ENCODE measurements around the gene ZNF799. TPM values are rescaled to one million over a fixed set of nuclear protein-coding genes. Genes with fewer than 3 reads are reported as not detected.
A peak's percentile ranks its signal among the peaks of the same experiment; 100 is the strongest.
"Not testable (repeated sequence)": the region's sequence is repeated elsewhere in the genome, so short reads cannot be mapped to it uniquely, and the experiment has no call there.

Gene ZNF799
- total and polyA plus RNA-seq, 4 donors, result 2.4 to 7.6 (median 4.6) TPM

GRCh38 chr19:12425236-12425887, 24.3 kb upstream of the ZNF799 start:
- Histone ChIP-seq H3K4me3 (ENCODE audit: low read length in 2 of 2) (no peak overlapping the region), H3K4me1 (ENCODE audit: control insufficient read depth in 1 of 2, insufficient read depth in 2 of 2, low read length in 2 of 2) (no peaks in the 10 kb centered on the region), H3K27me3 (ENCODE audit: control insufficient read depth in 1 of 2, insufficient read depth in 2 of 2, low read length in 1 of 2) (no peaks in the 10 kb centered on the region), H3K36me3 (ENCODE audit: control insufficient read depth in 1 of 2, insufficient read depth in 2 of 2, low read length in 1 of 2) (peaks cover 0 to 1% of the 10 kb centered on the region in 2 donors), H3K27ac (ENCODE audit: low read depth in 1 of 2, low read length in 2 of 2) (no peak overlapping the region), H3K9me3 (ENCODE audit: control insufficient read depth, low read length) (no peaks in the 10 kb centered on the region)
- intact Hi-C loops (cut with DNase I), result no loop called here
- WGBS, 2 donors, result 98% methylated on average over 2 of the region's 2 CpGs
- no peak for DNase-seq
- no peak for ATAC-seq (ENCODE audit: low FRiP score)

DNA sequence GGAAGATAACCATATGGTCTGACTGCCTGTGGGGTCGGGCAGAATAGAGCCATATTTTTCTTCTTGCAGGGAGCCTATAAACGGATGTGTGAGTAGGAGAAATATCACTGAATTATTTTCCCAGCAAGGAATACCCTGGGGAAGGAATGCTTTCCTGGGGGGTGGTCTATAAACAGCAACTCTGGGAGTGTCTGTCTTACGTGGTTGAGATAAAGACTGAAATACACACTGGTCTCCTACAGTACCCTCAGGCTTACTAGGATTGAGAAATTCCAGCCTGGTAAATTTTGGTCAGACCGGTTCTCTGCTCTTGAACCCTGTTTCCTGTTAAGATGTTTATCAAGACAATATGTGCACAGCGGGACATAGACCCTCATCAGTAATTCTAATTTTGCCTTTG, 16.2 kb upstream of the ZNF799 start:
- 73 to 77% methylated on average over 5 of the region's 5 CpGs for WGBS, 2 donors
- not testable (repeated sequence) for ATAC-seq (ENCODE audit: low FRiP score)

DNA sequence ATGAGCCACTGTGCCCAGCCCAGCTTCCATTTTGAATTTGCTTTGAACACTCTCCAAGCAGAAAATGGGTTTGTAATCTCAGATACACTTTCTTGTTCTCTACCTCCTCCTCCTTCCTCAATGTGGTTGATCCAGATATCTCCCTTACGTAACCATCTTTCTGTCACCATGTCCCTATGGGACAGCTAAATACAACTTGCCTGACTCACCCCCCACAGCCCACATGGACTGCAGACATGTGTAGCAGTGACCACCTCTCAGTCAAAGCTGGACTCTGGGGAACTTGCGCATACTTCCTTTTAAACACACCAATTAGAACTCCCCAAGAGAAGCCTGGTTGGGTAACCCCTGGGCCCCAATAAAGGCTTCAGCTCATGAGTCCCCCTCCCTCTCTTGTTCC, 10.8 kb upstream of the ZNF799 start:
- WGBS, 2 donors, result 97 to 98% methylated on average over 2 of the region's 2 CpGs
- Histone ChIP-seq H3K4me1 (ENCODE audit: control insufficient read depth in 1 of 2, insufficient read depth in 2 of 2, low read length in 2 of 2) (no peaks in the 10 kb centered on the region), H3K27ac (ENCODE audit: low read depth in 1 of 2, low read length in 2 of 2) (no peak overlapping the region), H3K4me3 (ENCODE audit: low read length in 2 of 2) (no peak overlapping the region), H3K27me3 (ENCODE audit: control insufficient read depth in 1 of 2, insufficient read depth in 2 of 2, low read length in 1 of 2) (no peaks in the 10 kb centered on the region), H3K36me3 (ENCODE audit: control insufficient read depth in 1 of 2, insufficient read depth in 2 of 2, low read length in 1 of 2) (no peaks in the 10 kb centered on the region), H3K9me3 (ENCODE audit: control insufficient read depth, low read length) (no peaks in the 10 kb centered on the region)
- DNase-seq, result no peak
- no peak for ATAC-seq (ENCODE audit: low FRiP score)
- intact Hi-C loops (cut with DNase I), result no loop called here

More for the DNA sequence above, 16.2 kb upstream of the ZNF799 start:
- intact Hi-C loops (cut with DNase I); H3K36me3 ChIP-seq (ENCODE audit: control insufficient read depth in 1 of 2, insufficient read depth in 2 of 2, low read length in 1 of 2); H3K27me3 ChIP-seq (ENCODE audit: control insufficient read depth in 1 of 2, insufficient read depth in 2 of 2, low read length in 1 of 2); H3K4me3 ChIP-seq (ENCODE audit: low read length in 2 of 2); H3K9me3 ChIP-seq (ENCODE audit: control insufficient read depth, low read length); H3K27ac ChIP-seq (ENCODE audit: low read depth in 1 of 2, low read length in 2 of 2); DNase-seq; H3K4me1 ChIP-seq (ENCODE audit: control insufficient read depth in 1 of 2, insufficient read depth in 2 of 2, low read length in 2 of 2): not testable (repeated sequence)

- H3K9me3 ChIP-seq (ENCODE audit: control insufficient read depth, low read length); H3K36me3 ChIP-seq (ENCODE audit: control insufficient read depth in 1 of 2, insufficient read depth in 2 of 2, low read length in 1 of 2); H3K4me1 ChIP-seq (ENCODE audit: control insufficient read depth in 1 of 2, insufficient read depth in 2 of 2, low read length in 2 of 2); H3K27me3 ChIP-seq (ENCODE audit: control insufficient read depth in 1 of 2, insufficient read depth in 2 of 2, low read length in 1 of 2); intact Hi-C loops (cut with DNase I): not testable (repeated sequence)
- WGBS, 2 donors, result 2% methylated on average over 21 to 23 of the region's 23 CpGs
- peak; percentile 50 to 74 for DNase-seq
- peak overlapping the region in 1 of 2 donors; percentile 79 for H3K27ac ChIP-seq (ENCODE audit: low read depth in 1 of 2, low read length in 2 of 2)
- H3K4me3 ChIP-seq (ENCODE audit: low read length in 2 of 2), result peak overlapping the region; percentile 72 to 84
- ATAC-seq (ENCODE audit: low FRiP score), result peak; percentile 54
Observed at GRCh38 chr19:12399901-12400632, 1.0 kb downstream of the ZNF799 start.

- H3K9me3 ChIP-seq (ENCODE audit: control insufficient read depth, low read length); H3K27ac ChIP-seq (ENCODE audit: low read depth in 1 of 2, low read length in 2 of 2); H3K27me3 ChIP-seq (ENCODE audit: control insufficient read depth in 1 of 2, insufficient read depth in 2 of 2, low read length in 1 of 2); DNase-seq; intact Hi-C loops (cut with DNase I); ATAC-seq (ENCODE audit: low FRiP score); H3K36me3 ChIP-seq (ENCODE audit: control insufficient read depth in 1 of 2, insufficient read depth in 2 of 2, low read length in 1 of 2); H3K4me3 ChIP-seq (ENCODE audit: low read length in 2 of 2); H3K4me1 ChIP-seq (ENCODE audit: control insufficient read depth in 1 of 2, insufficient read depth in 2 of 2, low read length in 2 of 2): not testable (repeated sequence)
- 91 to 97% methylated on average over 6 of the region's 6 CpGs for WGBS, 2 donors
Observed at GRCh38 chr19:12391148-12391547, 9.9 kb downstream of the ZNF799 start.

GRCh38 chr19:12386365-12386764, 14.7 kb downstream of the ZNF799 start:
- DNase-seq; H3K4me3 ChIP-seq (ENCODE audit: low read length in 2 of 2); H3K4me1 ChIP-seq (ENCODE audit: control insufficient read depth in 1 of 2, insufficient read depth in 2 of 2, low read length in 2 of 2); H3K9me3 ChIP-seq (ENCODE audit: control insufficient read depth, low read length); H3K36me3 ChIP-seq (ENCODE audit: control insufficient read depth in 1 of 2, insufficient read depth in 2 of 2, low read length in 1 of 2); H3K27me3 ChIP-seq (ENCODE audit: control insufficient read depth in 1 of 2, insufficient read depth in 2 of 2, low read length in 1 of 2); intact Hi-C loops (cut with DNase I); ATAC-seq (ENCODE audit: low FRiP score); H3K27ac ChIP-seq (ENCODE audit: low read depth in 1 of 2, low read length in 2 of 2): not testable (repeated sequence)
- WGBS, 2 donors, result 93 to 100% methylated on average over 1 to 2 of the region's 2 CpGs

DNA sequence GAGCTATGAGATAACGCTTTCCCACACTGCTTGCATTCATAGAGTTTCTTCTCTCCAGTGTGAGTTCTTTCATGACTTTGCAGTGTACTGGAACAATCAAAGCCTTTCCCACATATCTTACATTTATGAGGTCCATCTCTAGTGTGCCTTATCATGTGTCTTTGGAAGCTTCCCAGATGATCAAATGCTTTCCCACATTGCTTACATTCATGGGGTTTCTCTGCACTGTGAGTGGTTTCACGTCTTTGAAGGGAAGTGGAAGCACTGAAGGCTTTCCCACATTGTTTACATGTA, 20.7 kb downstream of the ZNF799 start:
- ATAC-seq (ENCODE audit: low FRiP score), result no peak
- WGBS, 2 donors, result 88 to 95% methylated on average over 2 of the region's 2 CpGs
- Histone ChIP-seq H3K9me3 (ENCODE audit: control insufficient read depth, low read length) (peaks cover 10% of the 10 kb centered on the region), H3K4me3 (ENCODE audit: low read length in 2 of 2) (no peak overlapping the region), H3K36me3 (ENCODE audit: control insufficient read depth in 1 of 2, insufficient read depth in 2 of 2, low read length in 1 of 2) (peaks cover 7 to 10% of the 10 kb centered on the region in 2 donors), H3K4me1 (ENCODE audit: control insufficient read depth in 1 of 2, insufficient read depth in 2 of 2, low read length in 2 of 2) (no peaks in the 10 kb centered on the region), H3K27ac (ENCODE audit: low read depth in 1 of 2, low read length in 2 of 2) (no peak overlapping the region), H3K27me3 (ENCODE audit: control insufficient read depth in 1 of 2, insufficient read depth in 2 of 2, low read length in 1 of 2) (no peaks in the 10 kb centered on the region)
- no peak for DNase-seq
- intact Hi-C loops (cut with DNase I), result no loop called here

DNA sequence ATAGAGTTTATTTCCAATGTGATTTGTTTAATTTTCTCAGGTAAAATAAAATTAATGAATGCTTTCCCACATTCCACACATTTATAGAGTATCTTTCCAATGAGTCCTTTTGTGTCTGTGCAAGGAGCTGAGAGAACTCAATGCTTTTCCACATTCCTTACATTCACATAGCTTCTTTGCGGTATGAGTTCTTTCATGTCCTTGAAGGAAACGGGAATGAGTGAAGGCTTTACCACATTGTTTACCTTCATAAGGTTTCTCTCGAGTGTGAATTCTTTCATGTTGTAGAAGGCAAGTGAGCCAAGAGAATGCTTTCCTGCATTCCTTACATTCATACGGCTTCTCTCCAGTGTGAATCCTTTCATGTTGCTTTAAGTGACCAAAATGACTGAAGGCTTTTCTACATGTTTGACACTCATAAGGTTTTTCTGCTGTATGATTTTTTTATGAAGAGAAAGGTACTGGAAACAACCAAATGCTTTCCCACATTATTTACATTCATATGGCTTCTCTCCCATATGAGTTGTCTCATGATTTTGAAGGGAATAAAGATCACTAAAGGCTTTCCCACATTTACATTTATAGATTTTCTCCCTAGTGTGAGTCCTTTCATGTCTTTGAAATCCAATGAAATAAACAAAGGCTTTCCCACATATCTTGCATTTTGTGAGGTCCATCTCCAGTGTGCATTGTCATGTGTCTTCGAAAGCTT, 21.2 kb downstream of the ZNF799 start:
- DNase-seq (no peak), ATAC-seq (ENCODE audit: low FRiP score) (no peak)
- Histone ChIP-seq H3K4me3 (ENCODE audit: low read length in 2 of 2) (no peak overlapping the region), H3K27ac (ENCODE audit: low read depth in 1 of 2, low read length in 2 of 2) (no peak overlapping the region), H3K4me1 (ENCODE audit: control insufficient read depth in 1 of 2, insufficient read depth in 2 of 2, low read length in 2 of 2) (no peaks in the 10 kb centered on the region), H3K36me3 (ENCODE audit: control insufficient read depth in 1 of 2, insufficient read depth in 2 of 2, low read length in 1 of 2) (peaks cover 7 to 10% of the 10 kb centered on the region in 2 donors), H3K27me3 (ENCODE audit: control insufficient read depth in 1 of 2, insufficient read depth in 2 of 2, low read length in 1 of 2) (no peaks in the 10 kb centered on the region), H3K9me3 (ENCODE audit: control insufficient read depth, low read length) (peaks cover 10% of the 10 kb centered on the region)
- intact Hi-C loops (cut with DNase I), result no loop called here
- WGBS, 2 donors, result 61 to 79% methylated on average over 5 of the region's 5 CpGs

DNA sequence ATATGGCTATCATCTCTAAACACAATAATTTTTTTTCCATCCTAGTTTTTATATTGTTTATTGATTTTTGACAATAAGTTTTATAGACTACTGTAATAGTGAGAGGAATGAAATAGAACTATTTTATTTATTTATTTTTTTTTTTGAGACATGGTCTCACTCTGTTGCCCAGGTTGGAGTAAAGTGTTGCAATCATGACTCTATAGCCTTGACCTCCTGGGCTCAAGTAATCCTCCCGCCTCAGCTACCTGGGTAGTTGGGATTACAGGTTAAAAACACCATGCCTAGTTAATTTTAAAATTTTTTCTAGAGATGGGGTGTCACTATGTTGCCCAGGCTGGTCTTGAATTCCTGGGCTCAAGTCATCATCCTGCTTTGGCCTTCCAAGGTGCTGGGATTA, 27.0 kb downstream of the ZNF799 start:
- intact Hi-C loops (cut with DNase I), result no loop called here
- DNase-seq, result no peak
- no peaks in the 10 kb centered on the region for H3K27me3 ChIP-seq (ENCODE audit: control insufficient read depth in 1 of 2, insufficient read depth in 2 of 2, low read length in 1 of 2)
- H3K36me3 ChIP-seq (ENCODE audit: control insufficient read depth in 1 of 2, insufficient read depth in 2 of 2, low read length in 1 of 2), result no peaks in the 10 kb centered on the region
- WGBS, 2 donors, result 99 to 100% methylated on average over 1 of the region's 1 CpG
- peaks cover 5% of the 10 kb centered on the region for H3K9me3 ChIP-seq (ENCODE audit: control insufficient read depth, low read length)
- no peak overlapping the region for H3K27ac ChIP-seq (ENCODE audit: low read depth in 1 of 2, low read length in 2 of 2)
- ATAC-seq (ENCODE audit: low FRiP score), result no peak
- H3K4me3 ChIP-seq (ENCODE audit: low read length in 2 of 2), result no peak overlapping the region
- H3K4me1 ChIP-seq (ENCODE audit: control insufficient read depth in 1 of 2, insufficient read depth in 2 of 2, low read length in 2 of 2), result no peaks in the 10 kb centered on the region

Data from aorta (tissue), 5 donors.